HFFc6 (cell line): Measurements from ENCODE around the gene KLHDC8B. TPM values are rescaled to one million over a fixed set of nuclear protein-coding genes. Genes with fewer than 3 reads are reported as not detected.
A peak's percentile ranks its signal among the peaks of the same experiment; 100 is the strongest.

Experiments
- DNase-seq: peaks from one replicate; pipeline ENCODE4 v3.0.0-alpha.2; 2018
- H3K27ac Mint-ChIP-seq: 2 replicates; pipeline ENCODE4 v1.8.0; 2020; ENCODE audit warnings: mild to moderate bottlenecking, mixed read lengths
- H3K27me3 Mint-ChIP-seq: 2 replicates; pipeline ENCODE4 v1.8.0; 2021; ENCODE audit warnings: mild to moderate bottlenecking, moderate library complexity, mixed read lengths; ENCODE audit not compliant: insufficient read depth
- H3K36me3 Mint-ChIP-seq: 2 replicates; pipeline ENCODE4 v1.8.0; 2021; ENCODE audit warnings: low read depth, mixed read lengths
- H3K4me1 Mint-ChIP-seq: 2 replicates; pipeline ENCODE4 v1.8.0; 2020; ENCODE audit warnings: low read depth, mixed read lengths
- H3K4me3 Mint-ChIP-seq: 2 replicates; pipeline ENCODE4 v1.8.0; 2020; ENCODE audit warnings: mild to moderate bottlenecking, moderate library complexity, mixed read lengths
- H3K9me3 Mint-ChIP-seq: 2 replicates; pipeline ENCODE4 v1.8.0; 2020; ENCODE audit warnings: mild to moderate bottlenecking, mixed read lengths
- total RNA-seq, 6 experiments: library from RNA; stranded (reverse); fragmentation: NEBNext Ultra II Directional; extraction: Animal tissue kit (Norgen Biotek cat#: 25700); gene quantifications; 2 replicates in 1 of 6; 3 replicates in 5 of 6; pipeline ENCODE4 v1.2.3, GENCODE V29; 2021
- TF ChIP-seq, protein P1 (sequence below): fragments of 200-600 bp; sonication (generic); IDR thresholded peaks from 2 replicates; pipeline ENCODE4 v1.5.0; 2021; ENCODE audit warnings: antibody characterized with exemption, mild to moderate bottlenecking

KLHDC8B gene
- total RNA-seq, 6 experiments from 2014 or later, result 16.7 to 22.0 (median 19.6) TPM

DNA sequence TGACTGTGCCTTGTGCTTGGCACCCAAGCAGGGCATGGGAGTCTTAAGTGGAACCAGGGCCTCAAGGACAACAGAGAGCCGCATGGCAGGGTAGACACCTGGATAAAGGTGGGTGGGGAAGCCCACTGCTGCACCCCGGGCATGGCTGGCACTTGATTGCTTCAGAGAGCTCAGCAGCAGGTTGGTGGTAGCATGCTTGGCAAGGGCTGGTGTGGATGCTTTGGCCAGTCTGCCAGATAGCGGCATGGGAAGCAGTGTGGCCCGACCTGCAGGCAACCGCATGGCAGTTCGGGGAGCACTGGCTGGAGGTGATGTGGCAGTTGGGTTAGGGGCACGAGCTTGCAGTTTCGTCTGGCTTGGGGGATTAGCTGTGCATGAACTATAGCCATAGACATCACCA is 7.8 kb upstream of the KLHDC8B start:
- Mint-ChIP-seq H3K4me3 (no peak overlapping the region), H3K4me1 (peaks cover 18% of the 10 kb centered on the region), H3K27me3 (peaks cover 9% of the 10 kb centered on the region), H3K9me3 (no peaks in the 10 kb centered on the region), H3K27ac (no peak overlapping the region), H3K36me3 (peaks cover 13% of the 10 kb centered on the region)
- TF ChIP-seq, protein P1, sequence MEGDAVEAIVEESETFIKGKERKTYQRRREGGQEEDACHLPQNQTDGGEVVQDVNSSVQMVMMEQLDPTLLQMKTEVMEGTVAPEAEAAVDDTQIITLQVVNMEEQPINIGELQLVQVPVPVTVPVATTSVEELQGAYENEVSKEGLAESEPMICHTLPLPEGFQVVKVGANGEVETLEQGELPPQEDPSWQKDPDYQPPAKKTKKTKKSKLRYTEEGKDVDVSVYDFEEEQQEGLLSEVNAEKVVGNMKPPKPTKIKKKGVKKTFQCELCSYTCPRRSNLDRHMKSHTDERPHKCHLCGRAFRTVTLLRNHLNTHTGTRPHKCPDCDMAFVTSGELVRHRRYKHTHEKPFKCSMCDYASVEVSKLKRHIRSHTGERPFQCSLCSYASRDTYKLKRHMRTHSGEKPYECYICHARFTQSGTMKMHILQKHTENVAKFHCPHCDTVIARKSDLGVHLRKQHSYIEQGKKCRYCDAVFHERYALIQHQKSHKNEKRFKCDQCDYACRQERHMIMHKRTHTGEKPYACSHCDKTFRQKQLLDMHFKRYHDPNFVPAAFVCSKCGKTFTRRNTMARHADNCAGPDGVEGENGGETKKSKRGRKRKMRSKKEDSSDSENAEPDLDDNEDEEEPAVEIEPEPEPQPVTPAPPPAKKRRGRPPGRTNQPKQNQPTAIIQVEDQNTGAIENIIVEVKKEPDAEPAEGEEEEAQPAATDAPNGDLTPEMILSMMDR, result no peak
- DNase-seq, result no peak

DNA sequence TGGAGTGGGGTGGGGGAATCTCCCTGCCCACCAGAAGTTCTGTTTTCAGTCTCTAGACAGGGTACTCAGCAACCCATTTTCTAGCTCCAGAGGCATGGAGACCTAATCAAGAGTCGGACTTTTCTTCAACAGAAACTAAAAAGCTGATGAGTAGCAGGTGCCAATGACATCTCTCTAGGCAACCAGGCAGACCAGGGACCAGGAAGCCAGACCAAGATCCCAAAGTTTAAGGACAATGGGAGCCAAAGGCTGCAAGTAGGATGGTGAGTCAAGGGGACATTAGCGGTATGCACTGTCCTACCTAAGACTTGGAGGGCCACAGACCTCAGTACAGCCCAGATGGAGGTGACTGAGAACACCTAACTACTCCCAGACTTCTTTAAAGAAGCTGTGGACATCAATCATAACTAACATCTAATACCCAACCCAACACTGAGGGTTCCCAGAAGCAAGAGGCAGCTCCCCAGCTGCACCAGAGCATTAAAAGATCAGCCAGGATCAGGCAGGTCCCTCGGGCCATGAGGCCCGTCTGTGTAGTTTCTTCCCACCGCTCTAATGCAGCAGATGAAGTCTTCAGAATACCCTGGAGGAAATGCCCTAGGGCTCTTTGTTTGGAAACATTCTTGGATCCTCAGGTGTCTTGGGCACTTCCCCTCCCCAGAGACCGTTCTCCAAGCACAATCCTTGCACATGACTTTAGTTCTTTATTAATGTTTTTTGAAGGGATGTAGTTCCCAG is 6.2 kb upstream of the KLHDC8B start:
- peak overlapping the region; percentile 81 for H3K27ac Mint-ChIP-seq
- DNase-seq, result no peak
- peaks cover 7% of the 10 kb centered on the region for H3K27me3 Mint-ChIP-seq
- no peaks in the 10 kb centered on the region for H3K9me3 Mint-ChIP-seq
- TF ChIP-seq, protein P1, result no peak
- H3K4me3 Mint-ChIP-seq, result peak overlapping the region; percentile 94
- H3K36me3 Mint-ChIP-seq, result peaks cover 13% of the 10 kb centered on the region
- H3K4me1 Mint-ChIP-seq, result peaks cover 13% of the 10 kb centered on the region

DNA sequence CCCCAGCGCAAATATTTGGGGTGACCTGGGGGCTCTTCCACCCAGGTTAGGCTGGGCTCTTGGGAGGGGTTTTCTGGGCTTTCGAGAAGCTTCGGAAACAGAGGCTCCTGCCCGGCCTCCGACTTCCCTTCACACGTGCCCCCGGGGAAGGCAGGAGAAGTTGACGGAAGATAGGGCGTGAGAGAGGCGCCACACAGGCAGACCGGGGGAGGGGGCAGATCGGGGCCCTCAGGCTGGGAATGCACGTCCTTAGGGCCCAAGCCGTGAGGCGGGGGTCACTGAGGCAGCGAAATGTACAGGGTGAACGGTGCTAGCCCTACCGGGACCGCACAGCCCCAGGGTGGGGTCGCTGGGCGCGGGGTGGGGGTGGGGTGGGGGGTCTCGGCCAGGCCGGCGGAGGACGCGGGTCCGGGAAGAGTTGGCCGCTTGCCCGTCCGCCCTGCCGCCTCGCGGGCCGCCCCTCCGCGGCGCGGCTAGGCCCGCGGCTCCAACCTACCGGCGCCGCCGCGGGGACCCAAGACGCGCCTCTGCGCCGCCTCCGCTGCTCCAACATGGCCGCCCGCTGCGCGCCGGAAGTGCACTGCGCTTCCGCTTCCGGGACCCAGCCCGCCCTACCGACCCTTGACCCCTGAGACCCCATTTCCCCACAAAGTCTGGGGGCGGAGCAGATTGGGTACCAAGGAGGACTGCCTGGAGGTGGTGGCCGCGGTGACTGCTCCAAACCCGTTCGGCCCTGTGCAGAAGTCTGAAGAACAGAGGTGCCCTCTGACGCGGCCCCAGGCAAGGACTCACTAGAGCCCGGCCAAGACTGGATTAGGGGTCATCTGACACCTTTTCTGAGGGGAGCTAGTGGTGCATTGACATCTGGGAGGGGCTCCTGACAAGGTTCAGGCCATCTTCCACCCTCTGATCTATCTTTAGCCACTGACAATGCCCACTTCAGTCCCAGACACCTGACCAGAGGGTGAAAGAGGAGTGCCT is 5.3 kb upstream of the KLHDC8B start, which contains the start of gene CCDC71:
Gene CCDC71 (minus strand): TSS at position 561 of the 981 bp plus-strand sequence. CDS start 2,123 bp downstream, outside the sequence.
- Mint-ChIP-seq H3K36me3 (peaks cover 13% of the 10 kb centered on the region), H3K27ac (peak within 1 kb of the TSS; percentile 85), H3K4me1 (peaks cover 20% of the 10 kb centered on the region), H3K4me3 (peak within 1 kb of the TSS; percentile 94), H3K27me3 (peaks cover 7% of the 10 kb centered on the region), H3K9me3 (no peaks in the 10 kb centered on the region)
- TF ChIP-seq, protein P1, result no peak
- peak; percentile 14 for DNase-seq

DNA sequence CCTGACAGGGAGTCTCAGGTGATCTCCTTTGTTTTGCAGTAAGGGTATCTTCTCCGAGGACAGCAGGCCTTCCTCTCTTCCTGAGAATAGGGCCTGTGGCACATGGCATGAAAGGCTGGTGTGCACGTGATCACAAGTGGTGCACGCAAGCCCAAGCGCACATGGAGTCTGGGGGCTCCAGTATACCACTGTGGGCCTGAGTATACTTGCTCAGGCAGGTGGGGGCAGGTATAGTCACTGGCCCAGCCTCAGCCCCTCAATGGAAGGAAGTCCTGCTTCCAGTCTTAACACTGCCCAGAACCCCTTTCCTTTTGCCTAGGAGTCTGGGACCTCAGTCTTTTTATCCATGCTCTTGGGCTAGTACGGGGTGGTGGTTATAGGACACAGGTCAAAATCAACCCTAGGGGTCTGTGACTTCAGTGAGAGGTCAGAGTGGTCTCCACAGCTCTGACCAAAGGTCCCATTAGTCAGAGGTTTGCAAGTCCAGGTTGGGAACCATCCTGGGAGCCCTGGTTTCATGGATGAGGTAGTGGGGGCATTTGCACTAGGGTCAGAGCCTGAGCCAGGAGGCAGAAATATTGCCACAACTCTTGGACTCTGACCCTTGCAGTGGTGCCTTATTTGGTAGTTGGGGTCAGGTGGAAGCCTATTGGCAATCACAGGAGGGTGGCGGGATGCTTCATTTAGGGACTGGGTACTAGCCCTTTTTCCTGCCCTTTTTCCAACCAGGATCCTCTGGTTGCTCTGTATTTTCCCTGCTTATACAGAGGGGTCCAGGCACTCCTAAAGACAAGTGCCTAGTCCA is 4.4 kb upstream of the KLHDC8B start:
- Mint-ChIP-seq H3K9me3 (no peaks in the 10 kb centered on the region), H3K27ac (peak overlapping the region; percentile 85), H3K36me3 (peaks cover 13% of the 10 kb centered on the region), H3K4me3 (peak overlapping the region; percentile 87), H3K4me1 (peaks cover 24% of the 10 kb centered on the region), H3K27me3 (peaks cover 7% of the 10 kb centered on the region)
- TF ChIP-seq, protein P1, result no peak
- no peak for DNase-seq

DNA sequence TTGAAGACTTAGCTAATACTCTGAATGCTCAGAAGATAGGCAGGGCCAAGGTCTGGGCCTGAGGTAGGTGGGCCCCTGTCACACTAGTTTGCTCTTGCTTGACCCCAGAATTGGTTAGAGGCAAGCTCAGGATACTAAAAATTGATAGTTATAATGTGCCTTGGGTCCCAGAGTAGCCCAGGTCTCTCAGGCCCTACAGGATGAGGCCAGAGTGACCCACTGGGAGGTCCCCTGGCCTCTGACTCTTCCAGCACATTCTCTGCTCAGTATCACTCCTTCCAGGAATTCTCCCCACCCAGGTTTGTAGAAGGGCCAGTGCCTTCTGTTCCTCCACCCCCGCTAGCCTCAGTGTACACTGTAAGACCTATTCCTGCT is 667 bp upstream of the KLHDC8B start:
- peak overlapping the region; percentile 91 for H3K4me3 Mint-ChIP-seq
- H3K27ac Mint-ChIP-seq, result peak overlapping the region; percentile 87
- no peaks in the 10 kb centered on the region for H3K36me3 Mint-ChIP-seq
- TF ChIP-seq, protein P1, result no peak
- H3K4me1 Mint-ChIP-seq, result peaks cover 31% of the 10 kb centered on the region
- peaks cover 3% of the 10 kb centered on the region for H3K27me3 Mint-ChIP-seq
- no peaks in the 10 kb centered on the region for H3K9me3 Mint-ChIP-seq
- DNase-seq, result no peak
